Measurements from ENCODE around the gene DMRTA2. TPM values are rescaled to one million over a fixed set of nuclear protein-coding genes. Genes with fewer than 3 reads are reported as not detected.

Gene DMRTA2
- total RNA-seq = 0.10 and 0.46 TPM in 2 replicates

GRCh38 chr1:50422946-50423669, at the start of gene DMRTA2:
Gene DMRTA2, minus strand, starts transcription at chr1:50423443. Its CDS starts 1,907 bp downstream, at chr1:50421536.

Measured in smooth muscle cell of the pulmonary artery (primary cell).